PFSK-1 (cell line): Measurements from ENCODE around the gene MLF1.

Experiments used
- FOXP2 ChIP-seq: optimal IDR thresholded peaks from 2 replicates; pipeline ENCODE3; 2011; ENCODE audit warnings: borderline replicate concordance, control low read depth, inconsistent platforms; ENCODE audit not compliant: insufficient read depth; ENCODE audit errors: extremely low read length, extremely low read depth
- POLR2AphosphoS5 ChIP-seq: IDR thresholded peaks from 2 replicates; pipeline ENCODE4 v1.6.1; 2012; ENCODE audit warnings: low read depth, mild to moderate bottlenecking, control low read depth, low read length, moderate library complexity
- REST ChIP-seq, 2 experiments: IDR thresholded peaks; 2 replicates each; pipeline versions ENCODE4 v1.6.1 to v1.8.0; 2011 to 2012; ENCODE audit warnings: low read depth in 2 of 2, low read length in 2 of 2, control low read depth in 1 of 2, inconsistent platforms in 1 of 2, mild to moderate bottlenecking in 1 of 2, moderate library complexity in 1 of 2; ENCODE audit not compliant: insufficient read depth in 1 of 2
- SIN3A ChIP-seq: IDR thresholded peaks from 2 replicates; pipeline ENCODE4 v1.6.1; 2012; ENCODE audit warnings: mild to moderate bottlenecking, low read length, moderate library complexity, borderline replicate concordance; ENCODE audit not compliant: insufficient read depth
- TAF1 ChIP-seq: IDR thresholded peaks from 2 replicates; pipeline ENCODE4 v1.6.1; 2012; ENCODE audit warnings: low read length, control low read depth, borderline replicate concordance; ENCODE audit not compliant: insufficient read depth

MLF1 gene

GRCh38 chr3:158651192-158651591 lies 80.2 kb downstream of the MLF1 start:
- TF ChIP-seq SIN3A (no peak), REST (IDR thresholded peaks at IDR 0.05; ENCODE audit: insufficient read depth in 1 of 2, low read depth in 2 of 2, low read length in 2 of 2) (no peak), POLR2AphosphoS5 (no peak), FOXP2 (no peak), TAF1 (no peak)

- TF ChIP-seq TAF1 (no peak), REST (IDR thresholded peaks at IDR 0.05; ENCODE audit: insufficient read depth in 1 of 2, low read depth in 2 of 2, low read length in 2 of 2) (no peak), SIN3A (no peak), FOXP2 (no peak), POLR2AphosphoS5 (no peak)
Measured at GRCh38 chr3:158652463-158652862, 81.5 kb downstream of the MLF1 start.
